Brain microvascular endothelial cell (primary cell): Measurements from ENCODE around the gene DDX1.
"Not testable (repeated sequence)": the region's sequence is repeated elsewhere in the genome, so short reads cannot be mapped to it uniquely, and the experiment has no call there.

Experiments used
- DNase-seq: peaks from one replicate; pipeline ENCODE4 v3.0.0-alpha.2; 2020
- H3K27ac ChIP-seq: fragments of 250-450 bp; sonication (Bioruptor Pico); 2 replicates; pipeline ENCODE4 v1.5.1; 2020; ENCODE audit warnings: mild to moderate bottlenecking, moderate library complexity
- H3K27me3 ChIP-seq: fragments of 250-450 bp; sonication (Bioruptor Pico); replicated peaks from 2 replicates; pipeline ENCODE4 v1.5.1; 2020; ENCODE audit warnings: mild to moderate bottlenecking
- H3K36me3 ChIP-seq: fragments of 250-450 bp; sonication (Bioruptor Pico); replicated peaks from 2 replicates; pipeline ENCODE4 v1.5.1; 2020; ENCODE audit warnings: mild to moderate bottlenecking
- H3K4me3 ChIP-seq: 2 replicates; pipeline ENCODE4 v1.5.1; 2011; ENCODE audit warnings: low read depth, mild to moderate bottlenecking, control low read depth, low read length, moderate library complexity
- in situ Hi-C: cut with HindIII; loops from 2 replicates; pipeline ENCODE4 v1.10.0; 2017; ENCODE audit warnings: low sequenced_read_pairs, low pct_ligation_motif_present
- TF ChIP-seq, protein P1 (sequence below): IDR thresholded peaks from 2 replicates; pipeline ENCODE4 v1.5.1; 2011; ENCODE audit warnings: low read depth, mild to moderate bottlenecking, moderate library complexity, low read length, control low read depth, inconsistent platforms; ENCODE audit errors: missing control alignments

The DDX1 gene

DNA sequence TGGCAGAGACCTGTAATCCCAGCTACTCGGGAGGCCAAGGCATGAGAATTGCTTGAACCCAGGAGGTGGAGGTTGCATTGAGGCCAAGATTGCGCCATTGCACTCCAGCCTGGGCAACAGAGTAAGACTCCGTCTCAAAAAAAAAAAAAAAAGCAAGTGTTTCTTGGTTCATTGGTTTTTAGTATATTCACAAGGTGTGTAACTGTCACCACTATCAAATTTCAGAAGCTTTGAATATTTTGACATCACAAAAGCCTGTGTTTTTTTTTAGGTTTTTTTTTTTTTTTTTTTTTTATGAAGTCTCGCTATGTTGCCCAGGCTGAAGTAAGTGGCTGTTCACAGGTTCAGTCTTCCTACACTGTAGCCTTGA lies 16.7 kb downstream of the DDX1 start:
- Histone ChIP-seq H3K4me3 (no peak overlapping the region), H3K27ac (no peak overlapping the region), H3K27me3 (no peaks in the 10 kb centered on the region), H3K36me3 (peaks cover 57% of the 10 kb centered on the region)
- TF ChIP-seq, protein P1, sequence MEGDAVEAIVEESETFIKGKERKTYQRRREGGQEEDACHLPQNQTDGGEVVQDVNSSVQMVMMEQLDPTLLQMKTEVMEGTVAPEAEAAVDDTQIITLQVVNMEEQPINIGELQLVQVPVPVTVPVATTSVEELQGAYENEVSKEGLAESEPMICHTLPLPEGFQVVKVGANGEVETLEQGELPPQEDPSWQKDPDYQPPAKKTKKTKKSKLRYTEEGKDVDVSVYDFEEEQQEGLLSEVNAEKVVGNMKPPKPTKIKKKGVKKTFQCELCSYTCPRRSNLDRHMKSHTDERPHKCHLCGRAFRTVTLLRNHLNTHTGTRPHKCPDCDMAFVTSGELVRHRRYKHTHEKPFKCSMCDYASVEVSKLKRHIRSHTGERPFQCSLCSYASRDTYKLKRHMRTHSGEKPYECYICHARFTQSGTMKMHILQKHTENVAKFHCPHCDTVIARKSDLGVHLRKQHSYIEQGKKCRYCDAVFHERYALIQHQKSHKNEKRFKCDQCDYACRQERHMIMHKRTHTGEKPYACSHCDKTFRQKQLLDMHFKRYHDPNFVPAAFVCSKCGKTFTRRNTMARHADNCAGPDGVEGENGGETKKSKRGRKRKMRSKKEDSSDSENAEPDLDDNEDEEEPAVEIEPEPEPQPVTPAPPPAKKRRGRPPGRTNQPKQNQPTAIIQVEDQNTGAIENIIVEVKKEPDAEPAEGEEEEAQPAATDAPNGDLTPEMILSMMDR = no peak
- in situ Hi-C loops = no loop called here
- no peak for DNase-seq

DNA sequence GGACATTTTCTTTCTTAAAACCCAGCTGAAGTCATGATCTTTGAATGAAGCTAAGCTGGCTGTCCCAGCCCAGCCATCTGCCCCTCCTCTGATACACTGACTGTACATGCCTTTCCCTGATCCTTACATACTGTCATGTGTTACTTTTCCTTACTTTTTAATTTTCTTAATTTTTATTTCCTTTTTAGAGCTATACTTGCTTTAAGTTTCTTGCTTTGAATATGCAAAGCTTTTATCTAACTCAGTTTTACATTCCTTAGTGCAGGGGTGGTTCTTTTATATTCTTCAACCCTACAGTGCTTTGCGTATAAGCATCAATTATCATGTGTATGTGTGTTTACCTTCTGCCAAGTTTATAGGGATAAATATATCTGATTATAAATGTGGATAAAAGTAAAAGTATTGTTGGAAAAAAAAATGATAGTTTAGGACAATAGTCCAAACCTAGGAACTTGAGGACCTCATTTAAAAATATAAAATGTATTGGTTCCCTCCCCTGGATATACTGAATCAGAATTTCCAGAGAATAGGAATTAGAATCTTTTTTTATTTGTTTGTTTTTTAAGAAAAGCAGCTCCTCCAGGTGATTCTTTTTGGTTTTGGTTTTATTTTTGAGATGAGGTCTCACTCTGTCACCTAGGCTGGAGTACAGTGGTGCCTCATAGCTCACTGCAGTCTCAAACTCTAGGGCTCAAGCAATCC lies 17.8 kb downstream of the DDX1 start:
- in situ Hi-C loops = no loop called here
- no peak for DNase-seq
- Histone ChIP-seq H3K4me3 (no peak overlapping the region), H3K36me3 (peaks cover 57% of the 10 kb centered on the region), H3K27me3 (no peaks in the 10 kb centered on the region), H3K27ac (no peak overlapping the region)
- TF ChIP-seq, protein P1 = no peak

DNA sequence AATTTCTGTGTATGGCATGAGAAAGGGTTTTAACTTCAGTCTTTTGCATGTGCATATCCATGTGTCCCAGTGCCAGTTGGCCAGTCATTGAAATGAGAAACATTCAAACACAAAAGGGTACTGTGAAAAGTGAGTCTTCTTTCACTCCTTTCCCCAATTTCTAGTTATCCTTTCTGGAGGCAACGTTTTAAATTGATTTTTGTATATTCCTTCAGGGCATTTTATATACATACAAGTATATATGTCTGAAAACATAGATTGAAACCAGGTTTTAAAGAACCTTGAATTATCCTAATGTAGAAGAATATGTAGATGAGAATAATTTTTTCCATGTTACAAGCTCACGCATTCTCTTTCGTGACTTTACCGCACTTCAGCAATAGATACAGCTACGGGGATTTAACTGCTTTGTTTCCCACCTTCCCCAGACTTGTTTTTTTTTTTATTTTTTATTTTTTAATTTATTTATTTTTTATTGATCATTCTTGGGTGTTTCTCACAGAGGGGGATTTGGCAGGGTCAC lies 18.8 kb downstream of the DDX1 start:
- Histone ChIP-seq H3K4me3 (no peak overlapping the region), H3K27me3 (no peaks in the 10 kb centered on the region), H3K27ac (no peak overlapping the region), H3K36me3 (peaks cover 49% of the 10 kb centered on the region)
- DNase-seq = no peak
- TF ChIP-seq, protein P1 = no peak
- in situ Hi-C loops = no loop called here

DNA sequence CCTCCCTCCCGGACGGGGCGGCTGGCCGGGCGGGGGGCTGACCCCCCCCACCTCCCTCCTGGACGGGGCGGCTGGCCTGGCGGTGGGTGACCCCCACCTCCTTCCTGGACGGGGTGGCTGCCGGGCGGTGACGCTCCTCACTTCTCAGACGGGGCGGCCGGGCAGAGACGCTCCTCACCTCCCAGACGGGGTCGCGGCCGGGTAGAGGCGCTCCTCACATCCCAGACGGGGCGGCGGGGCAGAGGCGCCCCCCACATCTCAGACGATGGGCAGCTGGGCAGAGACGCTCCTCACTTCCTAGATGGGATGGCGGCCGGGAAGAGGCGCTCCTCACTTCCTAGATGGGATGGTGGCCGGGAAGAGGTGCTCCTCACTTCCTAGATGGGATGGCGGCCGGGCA lies 20.4 kb downstream of the DDX1 start:
- H3K36me3 ChIP-seq = peaks cover 33% of the 10 kb centered on the region
- in situ Hi-C loops, H3K27me3 ChIP-seq, H3K4me3 ChIP-seq, H3K27ac ChIP-seq, DNase-seq: not testable (repeated sequence)

DNA sequence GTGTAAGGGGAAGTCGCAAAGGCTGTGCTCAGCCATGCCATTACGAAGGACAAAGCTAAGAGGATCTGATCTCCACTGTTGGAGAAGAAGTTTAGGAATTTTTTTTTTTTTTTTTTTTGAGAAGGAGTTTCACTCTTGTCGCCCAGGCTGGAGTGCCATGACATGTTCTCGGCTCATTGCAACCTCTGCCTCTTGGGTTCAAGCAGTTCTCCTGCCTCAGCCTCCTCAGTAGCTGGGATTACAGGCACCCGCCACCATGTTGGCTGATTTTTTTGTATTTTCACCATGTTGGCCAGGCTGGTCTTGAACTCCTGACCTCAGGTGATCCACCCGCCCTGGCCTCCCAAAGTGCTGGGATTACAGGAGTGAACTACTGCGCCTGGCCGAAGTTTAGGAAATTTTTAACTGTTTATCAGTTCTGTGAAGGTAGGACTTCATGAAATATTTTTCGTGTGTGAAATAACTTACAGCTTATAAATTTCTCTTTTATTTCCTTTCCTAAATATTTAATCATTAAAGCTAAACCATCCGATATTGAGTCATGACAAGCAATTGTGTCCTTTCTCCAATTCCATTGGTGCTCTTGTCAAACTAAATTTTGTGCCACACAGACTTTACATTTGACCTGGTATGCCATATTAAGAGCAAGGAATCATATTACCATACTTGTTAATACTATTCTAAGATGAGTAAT lies 22.2 kb downstream of the DDX1 start:
- Histone ChIP-seq H3K27me3 (no peaks in the 10 kb centered on the region), H3K36me3 (peaks cover 29% of the 10 kb centered on the region), H3K27ac (no peak overlapping the region), H3K4me3 (no peak overlapping the region)
- in situ Hi-C loops = no loop called here
- no peak for DNase-seq
- TF ChIP-seq, protein P1 = no peak

DNA sequence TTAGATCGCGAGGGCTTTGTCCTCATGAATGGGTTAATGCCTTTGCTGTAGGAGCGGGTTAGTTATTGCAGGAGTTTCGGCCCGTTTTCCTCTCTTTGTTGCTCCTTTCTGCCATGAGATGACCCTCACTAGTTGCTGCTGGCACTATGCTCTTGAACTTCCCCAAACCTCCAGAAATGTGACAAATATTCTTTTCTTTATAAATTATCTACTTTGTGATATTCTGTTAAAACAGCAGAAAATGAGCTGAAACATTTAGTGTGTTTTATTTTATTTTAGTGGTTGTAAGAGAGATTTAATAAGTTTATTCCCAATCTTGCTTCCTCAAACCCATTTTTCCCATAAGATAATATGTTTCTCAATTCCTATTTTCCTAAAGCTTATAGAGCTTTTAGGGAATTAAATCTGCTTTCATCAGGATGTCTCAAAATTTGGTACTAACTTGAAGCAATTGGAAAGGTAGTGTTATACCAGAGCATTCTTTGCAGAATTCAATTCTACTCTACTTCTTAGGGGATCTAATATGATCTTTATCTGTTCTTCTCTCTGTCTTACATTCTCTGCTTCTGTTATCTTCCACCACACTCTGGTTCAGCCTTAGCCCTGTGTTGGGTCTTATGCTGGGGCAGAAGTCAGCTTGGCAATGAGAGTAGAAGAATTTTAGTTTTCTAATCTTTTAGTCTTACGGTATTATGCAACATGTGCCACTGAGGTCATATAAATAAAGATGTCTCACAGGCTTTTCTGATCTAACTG lies 23.1 kb downstream of the DDX1 start:
- Histone ChIP-seq H3K27ac (no peak overlapping the region), H3K27me3 (no peaks in the 10 kb centered on the region), H3K4me3 (no peak overlapping the region), H3K36me3 (peaks cover 31% of the 10 kb centered on the region)
- TF ChIP-seq, protein P1 = no peak
- DNase-seq = no peak
- in situ Hi-C loops = no loop called here
